Memory B cell (primary cell): ENCODE measurements around the gene HIVEP1.

Experiments used
- ATAC-seq: fragments of 150-1000 bp; cut with Tn5 transposase; 2 replicates; pipeline ENCODE4 v1.10.0; 2021; ENCODE audit warnings: low read depth, mild to moderate bottlenecking, moderate library complexity
- DNase-seq, 2 donors: peaks; one replicate each; pipeline ENCODE4 v3.0.0; 2022; ENCODE audit warnings: low spot score in 2 of 2
- H3K27ac Mint-ChIP-seq: one replicate; pipeline ENCODE4 v1.8.0; 2022; ENCODE audit warnings: mild to moderate bottlenecking, moderate library complexity, mixed read lengths
- H3K27me3 Mint-ChIP-seq: one replicate; pipeline ENCODE4 v1.8.0; 2022; ENCODE audit warnings: mixed read lengths
- H3K36me3 Mint-ChIP-seq: one replicate; pipeline ENCODE4 v1.8.0; 2022; ENCODE audit warnings: mild to moderate bottlenecking, mixed read lengths
- H3K4me1 Mint-ChIP-seq: one replicate; pipeline ENCODE4 v1.8.0; 2022; ENCODE audit warnings: mixed read lengths
- H3K4me3 Mint-ChIP-seq: one replicate; pipeline ENCODE4 v1.8.0; 2022; ENCODE audit warnings: mild to moderate bottlenecking, moderate library complexity, mixed read lengths
- H3K9me3 Mint-ChIP-seq: one replicate; pipeline ENCODE4 v1.8.0; 2022; ENCODE audit warnings: mixed read lengths

Gene HIVEP1

GRCh38 chr6:12007473-12007872 is 4.6 kb upstream of the HIVEP1 start:
- ATAC-seq = no peak
- Mint-ChIP-seq H3K4me3 (no peak overlapping the region), H3K27me3 (no peaks in the 10 kb centered on the region), H3K4me1 (peaks cover 15% of the 10 kb centered on the region), H3K27ac (peak overlapping the region; percentile 99), H3K36me3 (no peaks in the 10 kb centered on the region), H3K9me3 (no peaks in the 10 kb centered on the region)
- no peak for DNase-seq

DNA sequence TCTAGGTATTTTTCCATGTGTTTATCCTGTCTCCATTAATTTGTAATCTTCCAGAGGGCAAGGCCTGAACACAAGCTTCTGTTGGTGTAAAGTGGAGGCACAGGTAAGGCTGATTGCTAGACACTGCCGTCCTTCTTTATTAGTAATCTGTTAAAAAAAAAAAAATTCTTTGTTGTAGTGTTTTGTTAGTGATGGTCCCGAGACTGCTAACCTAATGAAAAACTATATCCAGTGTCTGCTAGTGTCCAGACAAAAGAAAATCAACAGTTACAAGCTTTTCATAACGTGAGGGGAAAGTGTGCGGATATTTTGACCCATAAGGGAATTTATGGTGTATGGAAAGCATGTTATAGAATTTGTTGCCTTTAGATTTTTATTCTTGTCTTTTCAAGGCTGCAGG is 4.2 kb upstream of the HIVEP1 start:
- ATAC-seq (no peak), DNase-seq (no peak)
- Mint-ChIP-seq H3K4me1 (peaks cover 15% of the 10 kb centered on the region), H3K27me3 (no peaks in the 10 kb centered on the region), H3K9me3 (no peaks in the 10 kb centered on the region), H3K4me3 (peak overlapping the region; percentile 93), H3K27ac (peak overlapping the region; percentile 99), H3K36me3 (no peaks in the 10 kb centered on the region)

DNA sequence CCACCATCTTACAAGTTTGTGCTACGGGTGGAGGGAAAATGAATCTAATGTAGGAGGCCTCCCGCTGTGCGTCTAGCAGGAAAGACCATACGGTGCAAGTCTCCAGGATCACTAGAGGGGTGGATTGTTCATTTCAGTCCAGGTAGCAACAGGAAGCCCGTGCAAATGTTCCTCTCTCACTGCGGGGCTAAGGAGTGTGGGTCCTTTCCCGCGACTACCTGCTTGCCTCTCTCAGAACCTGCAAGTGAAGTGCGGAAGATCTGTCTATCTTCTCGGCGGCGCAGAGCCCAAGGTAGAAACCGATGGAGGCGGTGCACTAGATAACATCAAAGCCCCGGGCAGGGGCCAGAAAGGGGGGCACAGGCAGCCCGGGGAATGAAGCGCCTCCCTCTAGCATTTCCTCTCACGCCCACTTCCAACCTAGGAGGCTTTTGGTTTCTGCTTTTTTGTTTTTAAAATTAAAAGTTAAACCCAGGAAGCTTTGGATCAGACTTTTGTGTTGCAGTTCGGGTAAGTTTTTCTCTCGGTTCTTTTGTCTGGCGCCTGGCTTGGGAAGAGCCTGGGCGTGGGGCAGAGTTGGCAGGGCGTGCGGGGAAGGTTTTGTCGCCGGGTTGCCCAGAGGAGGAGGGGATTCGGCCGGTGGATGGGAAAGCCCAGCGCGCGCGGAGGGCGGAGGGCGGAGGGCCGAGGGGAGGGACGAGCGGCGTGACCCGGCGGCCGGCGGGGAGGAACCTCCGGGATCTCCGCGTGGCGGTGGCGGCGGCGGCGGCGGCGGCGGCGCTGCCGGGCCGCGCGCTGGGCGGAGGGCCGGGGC is 3.5 kb upstream of the HIVEP1 start:
- peaks cover 2% of the 10 kb centered on the region for H3K36me3 Mint-ChIP-seq
- peak overlapping the region; percentile 99 for H3K27ac Mint-ChIP-seq
- peak; percentile 83 to 84 for DNase-seq
- H3K4me3 Mint-ChIP-seq = peak overlapping the region; percentile 93
- no peaks in the 10 kb centered on the region for H3K9me3 Mint-ChIP-seq
- peaks cover 22% of the 10 kb centered on the region for H3K4me1 Mint-ChIP-seq
- peak; percentile 47 for ATAC-seq
- no peaks in the 10 kb centered on the region for H3K27me3 Mint-ChIP-seq

DNA sequence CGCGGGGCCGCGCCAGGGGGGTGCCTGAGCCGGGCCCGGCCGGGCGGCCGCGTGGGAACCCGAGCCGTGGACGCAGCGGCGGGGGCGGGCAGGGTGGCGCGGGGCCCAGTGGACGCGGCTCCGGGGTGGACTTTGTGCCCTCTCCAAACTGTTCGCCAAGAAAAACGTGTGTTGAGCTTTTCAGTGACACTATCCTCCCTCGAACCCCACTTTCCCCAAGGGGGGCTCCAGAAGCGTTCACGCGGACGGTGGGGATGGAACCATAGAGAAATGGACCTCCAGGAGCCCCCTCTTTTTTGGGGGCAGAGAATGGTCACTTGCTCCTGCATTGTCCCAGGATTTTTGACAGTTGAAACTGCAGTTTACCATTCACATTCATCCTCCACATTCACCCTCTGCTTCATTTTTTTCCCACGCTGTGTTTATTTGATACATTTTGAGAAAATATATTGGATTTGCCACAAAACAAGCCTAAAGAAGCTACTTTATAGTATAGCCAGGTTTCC is 2.9 kb upstream of the HIVEP1 start:
- Mint-ChIP-seq H3K4me1 (peaks cover 22% of the 10 kb centered on the region), H3K27me3 (no peaks in the 10 kb centered on the region)

GRCh38 chr6:12009876-12010634 is 2.1 kb upstream of the HIVEP1 start:
- peak overlapping the region; percentile 99 for H3K27ac Mint-ChIP-seq
- DNase-seq (no peak), ATAC-seq (no peak)
- no peaks in the 10 kb centered on the region for H3K27me3 Mint-ChIP-seq
- H3K4me1 Mint-ChIP-seq = peaks cover 25% of the 10 kb centered on the region
- H3K36me3 Mint-ChIP-seq = peaks cover 4% of the 10 kb centered on the region
- peak overlapping the region; percentile 86 for H3K4me3 Mint-ChIP-seq
- H3K9me3 Mint-ChIP-seq = no peaks in the 10 kb centered on the region

More for the DNA sequence above, 2.9 kb upstream of the HIVEP1 start:
- peaks cover 2% of the 10 kb centered on the region for H3K36me3 Mint-ChIP-seq
- ATAC-seq (no peak), DNase-seq (peak in 1 of 2 donors; percentile 36)
- H3K4me3 Mint-ChIP-seq = peak overlapping the region; percentile 86
- no peaks in the 10 kb centered on the region for H3K9me3 Mint-ChIP-seq
- peak overlapping the region; percentile 99 for H3K27ac Mint-ChIP-seq

DNA sequence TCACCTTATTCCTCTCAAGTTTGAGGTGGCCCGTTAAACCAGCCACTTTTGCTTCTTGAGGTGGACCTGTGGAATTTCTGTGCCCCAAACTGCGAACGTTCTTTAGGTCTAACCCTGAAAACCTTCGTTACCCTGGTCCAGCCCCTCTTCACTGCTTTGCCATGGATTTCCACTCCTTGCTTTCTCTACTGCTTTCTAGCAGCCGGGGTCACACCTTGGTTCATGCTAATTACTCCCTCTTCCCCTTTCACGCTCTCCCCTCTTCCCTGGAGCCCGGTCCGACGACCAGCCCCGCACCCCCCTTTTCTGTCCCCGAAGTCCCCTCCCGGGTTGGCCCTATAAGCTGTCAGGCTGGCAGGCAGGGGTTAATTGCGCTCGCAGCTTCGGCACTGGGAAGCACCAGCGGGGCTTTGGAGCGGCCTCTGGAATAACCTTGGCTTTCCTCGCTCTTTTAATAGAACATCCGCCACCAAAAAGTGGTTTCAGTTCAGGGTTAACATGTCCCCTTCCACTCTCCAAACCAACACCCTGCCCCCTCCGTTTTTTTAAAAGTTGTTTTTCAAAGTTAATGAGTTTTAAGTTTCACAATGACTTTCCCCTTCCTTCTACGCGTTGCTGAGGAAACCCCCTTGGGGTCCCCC is 1.4 kb upstream of the HIVEP1 start:
- Mint-ChIP-seq H3K27me3 (no peaks in the 10 kb centered on the region), H3K27ac (peak overlapping the region; percentile 99), H3K4me3 (peak overlapping the region; percentile 86), H3K9me3 (no peaks in the 10 kb centered on the region), H3K4me1 (peaks cover 25% of the 10 kb centered on the region), H3K36me3 (peaks cover 4% of the 10 kb centered on the region)
- peak; percentile 38 for ATAC-seq
- peak in 1 of 2 donors; percentile 77 for DNase-seq

DNA sequence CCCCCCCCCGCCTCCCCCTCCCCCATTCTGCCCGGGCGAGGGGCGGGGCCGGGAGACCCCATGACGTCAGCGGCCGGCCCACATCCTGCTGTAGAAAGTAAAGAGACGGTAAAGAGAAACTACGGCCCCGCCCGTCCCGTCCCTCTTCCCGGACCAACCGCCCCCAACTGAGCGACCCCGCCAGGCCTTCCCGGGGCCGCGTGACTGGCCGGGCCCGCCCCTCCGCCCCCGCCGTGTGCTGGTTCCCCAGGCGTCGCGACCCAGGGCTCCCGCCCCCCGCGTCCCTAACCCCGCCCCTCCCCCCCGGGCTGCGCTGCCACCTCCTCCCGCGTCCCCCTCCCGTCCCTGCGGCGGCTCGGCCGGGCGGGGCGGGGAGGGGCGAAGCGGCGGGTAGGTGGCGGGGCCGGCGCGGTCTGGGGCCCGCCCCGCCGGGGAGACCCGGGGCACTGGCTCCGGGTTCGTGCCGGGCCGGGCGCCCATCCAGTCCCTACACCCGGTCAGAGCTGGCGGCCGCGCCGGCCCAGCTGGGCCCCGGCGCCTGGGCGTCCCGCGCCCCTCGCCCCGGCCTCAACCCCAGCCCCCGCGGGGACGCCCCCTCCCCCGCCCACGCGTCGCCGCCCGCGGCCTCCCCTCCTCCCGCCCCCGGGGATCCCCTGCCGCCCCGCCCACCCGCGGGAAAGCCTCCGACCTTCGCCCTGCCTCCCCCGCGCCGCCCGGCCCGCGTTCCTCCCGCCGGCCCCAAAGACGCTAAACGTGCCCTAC is 655 bp upstream of the HIVEP1 start:
- Mint-ChIP-seq H3K27me3 (no peaks in the 10 kb centered on the region), H3K27ac (peak overlapping the region; percentile 99), H3K4me1 (peaks cover 25% of the 10 kb centered on the region), H3K36me3 (peaks cover 7% of the 10 kb centered on the region), H3K9me3 (no peaks in the 10 kb centered on the region), H3K4me3 (peak overlapping the region; percentile 86)
- ATAC-seq = peak; percentile 65
- DNase-seq = peak; percentile 85 to 95

DNA sequence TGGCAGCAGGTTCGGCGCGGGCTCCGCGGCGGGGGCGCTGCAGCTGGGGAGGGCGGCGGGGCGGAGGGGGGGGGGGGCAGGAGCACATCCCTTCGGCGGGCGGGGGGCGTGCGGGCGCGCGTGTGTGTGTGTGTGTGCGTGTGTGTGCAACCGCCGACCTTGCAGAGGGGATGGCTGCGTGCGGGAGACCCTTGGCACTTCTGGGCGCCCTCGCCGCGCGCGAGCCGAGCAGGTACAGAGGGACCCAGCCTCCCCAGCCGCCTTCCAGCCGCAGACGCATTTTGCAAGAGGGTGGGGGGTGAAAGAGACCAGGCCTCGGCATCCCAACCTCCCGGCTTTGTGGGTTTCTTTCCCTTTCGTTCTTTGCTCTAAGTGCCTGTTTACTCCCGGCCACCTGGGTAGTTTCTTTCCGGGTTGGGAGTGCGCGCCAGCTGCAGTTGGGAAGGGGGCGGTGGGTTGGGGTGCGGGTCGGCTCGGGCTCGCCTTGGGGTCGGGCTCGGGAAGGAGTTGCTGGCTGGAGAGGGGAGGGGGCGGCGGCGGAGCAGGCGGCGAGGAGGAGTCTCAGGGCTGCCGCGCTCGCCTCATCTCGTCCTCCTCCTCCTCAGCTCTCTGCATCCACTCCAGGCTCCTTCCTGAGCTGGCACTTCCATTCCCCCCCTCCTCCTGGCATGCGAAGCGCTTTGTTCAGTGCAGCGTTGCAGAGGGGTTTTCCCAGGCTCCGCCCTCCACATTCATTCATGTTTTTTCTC is 620 bp downstream of the HIVEP1 start:
- ATAC-seq (peak; percentile 18), DNase-seq (peak; percentile 64 to 76)
- Mint-ChIP-seq H3K36me3 (peaks cover 19% of the 10 kb centered on the region), H3K4me3 (peak overlapping the region; percentile 100), H3K27me3 (no peaks in the 10 kb centered on the region), H3K4me1 (peaks cover 23% of the 10 kb centered on the region), H3K27ac (peak overlapping the region; percentile 99), H3K9me3 (no peaks in the 10 kb centered on the region)

DNA sequence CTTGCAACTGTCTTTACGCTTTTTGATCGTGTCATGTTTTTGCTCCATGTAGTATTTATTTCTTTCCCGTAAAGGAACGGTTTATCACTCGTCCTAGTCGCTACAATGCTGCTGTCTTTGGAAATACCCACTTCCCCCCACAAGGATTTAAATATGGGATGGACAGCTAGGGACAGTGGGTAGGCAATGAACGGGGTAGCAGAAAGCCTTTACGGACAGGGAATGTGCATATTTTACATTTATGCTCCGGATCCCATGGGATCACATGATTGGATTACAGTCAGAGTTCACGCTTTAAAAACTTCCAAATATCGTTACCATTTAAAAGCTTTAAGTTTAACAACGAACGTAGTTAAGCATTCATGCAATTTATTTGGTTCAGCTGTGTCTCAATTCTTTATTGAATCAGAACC is 1.2 kb downstream of the HIVEP1 start:
- peaks cover 20% of the 10 kb centered on the region for H3K4me1 Mint-ChIP-seq
- no peaks in the 10 kb centered on the region for H3K9me3 Mint-ChIP-seq
- H3K36me3 Mint-ChIP-seq = peaks cover 20% of the 10 kb centered on the region
- H3K4me3 Mint-ChIP-seq = peak overlapping the region; percentile 100
- ATAC-seq (no peak), DNase-seq (no peak)
- H3K27ac Mint-ChIP-seq = peak overlapping the region; percentile 99
- no peaks in the 10 kb centered on the region for H3K27me3 Mint-ChIP-seq

DNA sequence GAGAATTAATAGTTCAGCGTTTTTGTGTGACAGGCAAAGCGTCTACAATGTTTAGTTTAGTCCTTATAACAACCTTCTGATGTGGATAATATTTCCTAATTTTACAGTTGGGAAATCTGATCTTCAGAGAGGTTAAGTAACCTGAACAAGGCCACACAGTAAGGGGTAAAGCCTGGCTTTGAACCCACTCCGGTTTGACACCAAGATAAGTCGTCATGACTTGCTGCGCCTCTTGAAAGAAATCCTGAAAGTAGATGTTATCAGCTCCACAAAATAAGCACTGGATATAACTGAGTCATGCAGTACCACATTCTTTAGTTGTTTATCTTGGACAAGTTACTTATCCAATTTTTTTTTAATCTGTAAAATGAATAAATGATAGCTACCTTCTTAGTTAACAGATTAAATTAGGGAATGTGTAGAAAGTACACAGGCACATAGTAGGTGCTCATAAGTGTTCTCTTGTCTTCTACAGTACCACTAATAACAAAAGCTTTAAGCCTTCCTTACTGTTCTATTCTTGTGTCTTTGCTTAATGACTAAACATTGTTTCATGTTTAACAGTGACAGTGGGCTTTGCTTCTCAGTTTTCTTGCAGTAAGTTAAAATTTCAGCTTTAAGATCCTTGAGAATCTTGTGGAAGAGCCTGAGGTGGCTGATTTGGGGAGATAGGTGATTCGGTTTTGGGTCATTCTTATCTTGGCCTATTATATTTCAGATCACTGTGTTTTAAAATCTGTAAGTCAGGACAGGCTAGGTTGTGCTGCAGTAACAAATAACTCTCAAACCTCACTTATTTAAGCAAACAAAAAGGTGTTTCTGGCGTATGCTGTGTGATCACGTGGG is 2.1 kb downstream of the HIVEP1 start:
- peak overlapping the region; percentile 99 for H3K27ac Mint-ChIP-seq

DNA sequence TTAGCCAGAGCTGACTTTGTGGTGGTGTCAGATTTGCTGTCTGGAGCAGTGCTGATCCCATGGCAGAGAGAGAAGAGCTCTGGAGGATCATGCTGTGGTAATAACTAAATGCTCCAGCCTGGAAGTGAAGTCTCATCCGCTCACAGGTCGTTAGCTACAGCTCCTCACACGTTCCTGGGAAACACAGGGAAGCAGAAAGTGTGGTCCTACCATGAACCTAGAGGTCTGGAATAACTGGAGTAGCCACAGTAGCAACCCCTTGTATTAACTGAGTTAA is 2.7 kb downstream of the HIVEP1 start:
- H3K4me3 Mint-ChIP-seq = no peak overlapping the region
- no peak for ATAC-seq
- H3K36me3 Mint-ChIP-seq = peaks cover 29% of the 10 kb centered on the region
- H3K4me1 Mint-ChIP-seq = peaks cover 27% of the 10 kb centered on the region
- no peaks in the 10 kb centered on the region for H3K27me3 Mint-ChIP-seq
- no peak for DNase-seq
- no peaks in the 10 kb centered on the region for H3K9me3 Mint-ChIP-seq
- no peak overlapping the region for H3K27ac Mint-ChIP-seq

More for the DNA sequence above, 2.1 kb downstream of the HIVEP1 start:
- no peak overlapping the region for H3K4me3 Mint-ChIP-seq
- peaks cover 27% of the 10 kb centered on the region for H3K36me3 Mint-ChIP-seq
- no peak for ATAC-seq
- DNase-seq = no peak
- no peaks in the 10 kb centered on the region for H3K27me3 Mint-ChIP-seq
- no peaks in the 10 kb centered on the region for H3K9me3 Mint-ChIP-seq
- peaks cover 23% of the 10 kb centered on the region for H3K4me1 Mint-ChIP-seq

GRCh38 chr6:12017263-12017662 is 5.2 kb downstream of the HIVEP1 start:
- H3K27me3 Mint-ChIP-seq = no peaks in the 10 kb centered on the region
- H3K27ac Mint-ChIP-seq = no peak overlapping the region
- H3K4me1 Mint-ChIP-seq = peaks cover 28% of the 10 kb centered on the region
- DNase-seq (no peak), ATAC-seq (no peak)
- H3K36me3 Mint-ChIP-seq = peaks cover 41% of the 10 kb centered on the region
- no peaks in the 10 kb centered on the region for H3K9me3 Mint-ChIP-seq
- no peak overlapping the region for H3K4me3 Mint-ChIP-seq
